Osteoblast (primary cell): ENCODE measurements around the gene BRPF3. TPM values are rescaled to one million over a fixed set of nuclear protein-coding genes. Genes with fewer than 3 reads are reported as not detected.

Experiments used
- DNase-seq: peaks from one replicate; pipeline ENCODE4 v3.0.0; 2011; ENCODE audit warnings: low spot score, mixed read lengths; ENCODE audit not compliant: insufficient read length; ENCODE audit errors: missing footprints
- H2AFZ ChIP-seq: 2 replicates; pipeline ENCODE4 v1.6.0; 2011; ENCODE audit warnings: mild to moderate bottlenecking, low read length
- H3K27ac ChIP-seq: 2 replicates; pipeline ENCODE4 v1.5.1; 2011; ENCODE audit warnings: mild to moderate bottlenecking, low read depth, low read length, moderate library complexity
- H3K27me3 ChIP-seq: 2 replicates; pipeline ENCODE4 v1.6.0; 2012; ENCODE audit warnings: mild to moderate bottlenecking, control low read depth, inconsistent platforms, low read length, moderate library complexity; ENCODE audit not compliant: insufficient read depth
- H3K36me3 ChIP-seq: 2 replicates; pipeline ENCODE4 v1.5.1; 2011; ENCODE audit warnings: mild to moderate bottlenecking, low read length, control low read depth, moderate library complexity; ENCODE audit not compliant: insufficient read depth
- H3K4me1 ChIP-seq: 2 replicates; pipeline ENCODE4 v1.5.1; 2011; ENCODE audit warnings: mild to moderate bottlenecking, low read length, control low read depth, moderate library complexity; ENCODE audit not compliant: insufficient read depth
- H3K4me2 ChIP-seq: 2 replicates; pipeline ENCODE4 v1.6.0; 2011; ENCODE audit warnings: mild to moderate bottlenecking, low read length; ENCODE audit not compliant: insufficient read depth
- H3K4me3 ChIP-seq: fragments of 200-600 bp; sonication (generic); 3 replicates; pipeline ENCODE4 v1.5.1; 2012; ENCODE audit warnings: mild to moderate bottlenecking, low read length, inconsistent platforms; ENCODE audit not compliant: insufficient read depth
- H3K79me2 ChIP-seq: 2 replicates; pipeline ENCODE4 v1.6.0; 2012; ENCODE audit warnings: mild to moderate bottlenecking, low read length, control low read depth, inconsistent platforms; ENCODE audit not compliant: insufficient read depth
- H3K9me3 ChIP-seq: 2 replicates; pipeline ENCODE4 v1.5.1; 2011; ENCODE audit warnings: low read depth, low read length, control low read depth
- H4K20me1 ChIP-seq: 2 replicates; pipeline ENCODE4 v1.6.0; 2012; ENCODE audit warnings: mild to moderate bottlenecking, low read length, control low read depth; ENCODE audit not compliant: insufficient read depth
- total RNA-seq: library from RNA; depleted of rRNA; stranded (reverse); fragments of >200 nt; gene quantifications from 2 replicates; pipeline ENCODE4 v1.2.3, GENCODE V29; 2012
- TF ChIP-seq, protein P1 (sequence below): IDR thresholded peaks from 2 replicates; pipeline ENCODE4 v1.5.1; 2011; ENCODE audit warnings: mild to moderate bottlenecking, low read depth, low read length, moderate library complexity; ENCODE audit errors: extremely low read depth

The BRPF3 gene
- total RNA-seq, 1 donor, result 18.8 TPM

DNA sequence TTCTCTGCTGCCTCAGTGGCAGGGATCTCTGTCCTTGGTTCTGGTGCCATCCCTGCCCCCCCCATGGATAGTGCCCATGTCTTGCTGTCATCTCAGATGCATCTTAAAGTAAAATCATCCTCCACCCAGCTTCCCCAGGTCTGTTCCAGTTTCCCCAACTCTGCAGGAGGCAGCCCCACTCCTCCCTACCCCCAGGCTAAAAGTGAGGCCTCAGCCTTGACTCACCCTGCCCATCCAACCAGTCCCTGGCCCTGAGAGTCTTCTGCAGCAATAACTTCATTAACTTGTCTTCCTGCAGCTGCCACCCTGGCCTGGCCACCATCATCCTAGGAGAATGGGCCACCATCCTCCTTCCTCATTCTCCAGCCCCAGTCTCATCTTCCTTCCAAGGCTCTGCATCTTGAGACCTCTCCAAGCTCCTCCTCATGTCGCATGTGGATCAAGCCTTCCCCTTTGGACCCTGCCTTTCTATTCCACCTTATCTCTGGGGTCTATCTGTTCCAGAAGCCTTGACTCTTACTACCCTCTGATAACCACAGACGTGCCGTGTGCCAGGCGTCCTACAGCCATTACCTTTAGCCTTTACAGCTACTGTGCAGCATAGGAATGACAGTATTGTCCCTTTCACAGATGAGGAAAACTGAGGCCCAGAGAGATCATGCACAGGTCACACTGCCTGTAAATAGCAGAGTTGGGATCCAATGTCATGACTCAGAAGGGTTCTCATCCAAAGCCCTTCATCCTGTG is 71.4 kb downstream of the BRPF3 start:
- no peaks in the 10 kb centered on the region for H3K79me2 ChIP-seq
- H3K4me3 ChIP-seq, result no peak overlapping the region
- H3K36me3 ChIP-seq, result no peaks in the 10 kb centered on the region
- DNase-seq, result no peak
- H3K27ac ChIP-seq, result no peak overlapping the region
- no peaks in the 10 kb centered on the region for H3K4me1 ChIP-seq
- no peak overlapping the region for H2AFZ ChIP-seq
- peaks cover 54% of the 10 kb centered on the region for H3K27me3 ChIP-seq
- H4K20me1 ChIP-seq, result no peaks in the 10 kb centered on the region
- TF ChIP-seq, protein P1, sequence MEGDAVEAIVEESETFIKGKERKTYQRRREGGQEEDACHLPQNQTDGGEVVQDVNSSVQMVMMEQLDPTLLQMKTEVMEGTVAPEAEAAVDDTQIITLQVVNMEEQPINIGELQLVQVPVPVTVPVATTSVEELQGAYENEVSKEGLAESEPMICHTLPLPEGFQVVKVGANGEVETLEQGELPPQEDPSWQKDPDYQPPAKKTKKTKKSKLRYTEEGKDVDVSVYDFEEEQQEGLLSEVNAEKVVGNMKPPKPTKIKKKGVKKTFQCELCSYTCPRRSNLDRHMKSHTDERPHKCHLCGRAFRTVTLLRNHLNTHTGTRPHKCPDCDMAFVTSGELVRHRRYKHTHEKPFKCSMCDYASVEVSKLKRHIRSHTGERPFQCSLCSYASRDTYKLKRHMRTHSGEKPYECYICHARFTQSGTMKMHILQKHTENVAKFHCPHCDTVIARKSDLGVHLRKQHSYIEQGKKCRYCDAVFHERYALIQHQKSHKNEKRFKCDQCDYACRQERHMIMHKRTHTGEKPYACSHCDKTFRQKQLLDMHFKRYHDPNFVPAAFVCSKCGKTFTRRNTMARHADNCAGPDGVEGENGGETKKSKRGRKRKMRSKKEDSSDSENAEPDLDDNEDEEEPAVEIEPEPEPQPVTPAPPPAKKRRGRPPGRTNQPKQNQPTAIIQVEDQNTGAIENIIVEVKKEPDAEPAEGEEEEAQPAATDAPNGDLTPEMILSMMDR, result no peak
- peaks cover 2% of the 10 kb centered on the region for H3K9me3 ChIP-seq
- H3K4me2 ChIP-seq, result no peak overlapping the region

DNA sequence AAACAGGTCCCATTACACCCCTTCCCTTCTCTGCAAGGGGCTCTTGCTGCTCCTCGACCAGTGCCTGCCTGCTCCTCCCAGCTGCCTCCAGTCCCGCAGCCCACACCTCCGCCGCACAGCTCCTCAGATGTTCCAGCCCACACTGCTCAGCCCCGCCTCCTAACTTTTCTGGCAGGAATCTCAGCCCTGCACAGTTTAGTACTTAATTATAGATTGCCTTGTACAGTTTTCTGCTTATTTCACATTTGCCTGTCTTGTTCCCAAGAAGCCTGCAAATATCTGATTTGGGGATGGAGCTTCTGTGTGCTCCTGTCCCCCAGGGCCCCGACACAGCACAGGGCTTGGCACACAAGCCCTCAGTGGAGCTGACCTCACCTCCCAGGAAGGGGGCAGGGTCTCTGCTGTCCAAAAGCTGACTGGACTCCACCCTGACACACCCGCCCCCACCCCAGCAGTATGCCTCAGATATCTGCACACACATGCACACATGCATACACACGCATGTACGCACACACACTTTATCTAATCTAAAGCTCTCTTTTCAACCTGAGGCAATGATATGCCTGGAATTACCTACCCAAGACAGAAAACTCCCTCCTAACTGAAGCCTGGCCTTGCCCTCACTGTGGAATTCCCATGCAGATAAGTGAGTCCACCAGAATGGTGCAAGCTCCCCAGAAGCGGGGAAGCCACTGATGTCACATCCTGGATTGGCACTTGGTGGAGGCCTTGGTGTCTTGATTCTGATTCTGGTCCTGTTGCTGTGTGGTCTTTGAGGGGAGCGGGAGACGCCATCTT is 72.1 kb downstream of the BRPF3 start:
- DNase-seq, result peak; percentile 86
- peaks cover 2% of the 10 kb centered on the region for H3K9me3 ChIP-seq
- TF ChIP-seq, protein P1, result no peak
- no peak overlapping the region for H3K4me2 ChIP-seq
- no peaks in the 10 kb centered on the region for H3K79me2 ChIP-seq
- H4K20me1 ChIP-seq, result no peaks in the 10 kb centered on the region
- no peak overlapping the region for H3K27ac ChIP-seq
- H3K36me3 ChIP-seq, result no peaks in the 10 kb centered on the region
- no peak overlapping the region for H2AFZ ChIP-seq
- peaks cover 53% of the 10 kb centered on the region for H3K27me3 ChIP-seq
- no peaks in the 10 kb centered on the region for H3K4me1 ChIP-seq
- H3K4me3 ChIP-seq, result no peak overlapping the region

DNA sequence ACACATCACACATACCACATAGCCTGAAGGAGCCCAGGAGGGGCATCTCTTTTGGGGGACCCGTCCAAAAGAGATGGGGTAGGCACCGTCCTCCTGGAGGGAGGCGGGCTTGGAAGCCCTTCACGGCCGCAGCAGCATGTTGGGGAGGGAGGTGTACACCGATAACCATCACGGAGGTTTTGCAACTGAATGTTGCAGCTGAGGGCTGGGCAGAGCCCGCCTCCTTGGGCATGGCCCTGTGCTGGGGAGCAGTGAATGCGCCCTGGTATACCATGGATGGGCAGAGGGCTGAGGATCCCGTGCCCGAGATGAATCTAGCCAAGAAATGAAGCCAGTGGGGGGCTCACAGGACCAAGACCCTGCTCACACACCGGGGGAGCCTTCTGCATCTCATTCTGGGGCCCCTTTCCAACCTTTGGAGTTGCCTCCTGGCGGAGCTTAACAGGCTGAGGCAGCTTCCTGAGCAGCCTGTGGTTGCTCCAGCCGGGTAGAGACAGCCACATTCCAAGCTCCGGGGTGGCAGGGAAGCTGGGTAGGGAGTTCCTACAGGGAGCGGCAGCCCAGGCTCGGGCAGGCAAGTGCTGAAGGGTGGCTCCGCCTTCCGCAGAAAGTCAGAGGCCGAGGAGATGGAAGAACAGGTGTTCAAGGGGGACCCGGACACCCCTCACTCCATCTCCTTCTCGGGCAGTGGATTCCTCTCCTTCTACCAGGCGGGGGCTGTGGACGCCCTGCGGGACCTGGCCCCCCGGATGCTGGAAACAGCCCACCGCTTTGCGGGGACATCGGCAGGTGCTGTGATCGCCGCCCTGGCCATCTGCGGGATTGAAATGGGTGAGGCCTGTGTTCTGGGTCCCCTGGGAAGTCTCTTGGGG is 73.5 kb downstream of the BRPF3 start, which contains the start of gene PNPLA1:
PNPLA1 (plus strand) TSS at position 227 of the 872 bp plus-strand sequence; CDS start at position 627, 400 bp downstream.
- H3K4me3 ChIP-seq, result no peak within 1 kb of the TSS
- peaks cover 2% of the 10 kb centered on the region for H3K9me3 ChIP-seq
- no peaks in the 10 kb centered on the region for H3K4me1 ChIP-seq
- DNase-seq, result no peak
- no peaks in the 10 kb centered on the region for H3K36me3 ChIP-seq
- H3K27me3 ChIP-seq, result peaks cover 58% of the 10 kb centered on the region
- TF ChIP-seq, protein P1, result no peak
- no peaks in the 10 kb centered on the region for H4K20me1 ChIP-seq
- no peak within 1 kb of the TSS for H3K4me2 ChIP-seq
- no peaks in the 10 kb centered on the region for H3K79me2 ChIP-seq
- H2AFZ ChIP-seq, result no peak within 1 kb of the TSS
- H3K27ac ChIP-seq, result no peak within 1 kb of the TSS
